Measurements from ENCODE around the gene PLAGL1.

PLAGL1 gene

DNA sequence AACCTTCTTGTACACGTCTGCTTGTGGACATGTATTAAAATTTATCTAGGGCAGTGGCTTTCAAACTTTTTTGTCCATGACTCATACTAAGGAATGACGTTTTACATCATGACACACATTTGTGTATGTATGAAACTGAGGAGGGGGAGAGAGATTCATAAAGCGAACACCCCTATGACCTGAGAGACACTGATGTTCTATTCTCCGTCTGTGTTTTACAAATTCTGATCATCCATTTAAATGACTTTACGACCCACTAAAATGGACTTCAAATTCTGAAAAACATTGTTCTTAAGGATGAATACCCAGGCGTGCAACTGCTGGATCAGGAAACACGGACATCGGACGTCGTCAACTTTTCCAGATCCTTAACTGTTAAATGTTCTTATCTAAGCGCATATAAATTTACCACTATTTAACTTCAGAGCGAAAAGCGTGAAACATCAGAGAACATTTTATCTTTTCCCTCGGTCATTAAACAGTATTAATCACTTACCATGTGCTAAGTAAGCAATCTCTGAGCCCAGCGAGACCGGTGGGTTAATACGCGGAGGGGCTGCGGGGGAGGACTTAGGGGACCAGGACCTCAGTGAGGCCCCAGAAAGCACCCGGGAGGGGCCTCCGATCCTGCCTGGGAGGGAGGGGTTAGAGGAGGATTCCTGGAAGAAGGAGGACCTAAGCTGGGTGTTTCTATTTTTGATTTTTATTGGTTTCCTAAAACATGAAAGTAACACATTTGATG lies 1.2 kb downstream of the PLAGL1 start:
- Histone ChIP-seq H3K4me1 (ENCODE audit: low read depth, poor library complexity, severe bottlenecking) (no peaks in the 10 kb centered on the region), H4K20me1 (ENCODE audit: insufficient read depth) (no peaks in the 10 kb centered on the region), H3K4me3 (IDR thresholded peaks at IDR 0.05; ENCODE audit: insufficient read depth, low read depth, low read length) (no peak overlapping the region), H3K4me2 (no peak overlapping the region; the same call in 1 of the 2 replicates), H3K36me3 (ENCODE audit: insufficient read depth) (no peaks in the 10 kb centered on the region), H3K27ac (no peak overlapping the region), H3K27me3 (ENCODE audit: insufficient read depth, low read depth) (no peaks in the 10 kb centered on the region), H3K9ac (no peak overlapping the region), H2AFZ (ENCODE audit: low read depth) (no peak overlapping the region), H3K79me2 (ENCODE audit: insufficient read depth, low read depth) (no peaks in the 10 kb centered on the region)
- TF ChIP-seq, protein P1, sequence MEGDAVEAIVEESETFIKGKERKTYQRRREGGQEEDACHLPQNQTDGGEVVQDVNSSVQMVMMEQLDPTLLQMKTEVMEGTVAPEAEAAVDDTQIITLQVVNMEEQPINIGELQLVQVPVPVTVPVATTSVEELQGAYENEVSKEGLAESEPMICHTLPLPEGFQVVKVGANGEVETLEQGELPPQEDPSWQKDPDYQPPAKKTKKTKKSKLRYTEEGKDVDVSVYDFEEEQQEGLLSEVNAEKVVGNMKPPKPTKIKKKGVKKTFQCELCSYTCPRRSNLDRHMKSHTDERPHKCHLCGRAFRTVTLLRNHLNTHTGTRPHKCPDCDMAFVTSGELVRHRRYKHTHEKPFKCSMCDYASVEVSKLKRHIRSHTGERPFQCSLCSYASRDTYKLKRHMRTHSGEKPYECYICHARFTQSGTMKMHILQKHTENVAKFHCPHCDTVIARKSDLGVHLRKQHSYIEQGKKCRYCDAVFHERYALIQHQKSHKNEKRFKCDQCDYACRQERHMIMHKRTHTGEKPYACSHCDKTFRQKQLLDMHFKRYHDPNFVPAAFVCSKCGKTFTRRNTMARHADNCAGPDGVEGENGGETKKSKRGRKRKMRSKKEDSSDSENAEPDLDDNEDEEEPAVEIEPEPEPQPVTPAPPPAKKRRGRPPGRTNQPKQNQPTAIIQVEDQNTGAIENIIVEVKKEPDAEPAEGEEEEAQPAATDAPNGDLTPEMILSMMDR (conservative IDR thresholded peaks at IDR 0.05; ENCODE audit: low read depth, low read length): no peak

DNA sequence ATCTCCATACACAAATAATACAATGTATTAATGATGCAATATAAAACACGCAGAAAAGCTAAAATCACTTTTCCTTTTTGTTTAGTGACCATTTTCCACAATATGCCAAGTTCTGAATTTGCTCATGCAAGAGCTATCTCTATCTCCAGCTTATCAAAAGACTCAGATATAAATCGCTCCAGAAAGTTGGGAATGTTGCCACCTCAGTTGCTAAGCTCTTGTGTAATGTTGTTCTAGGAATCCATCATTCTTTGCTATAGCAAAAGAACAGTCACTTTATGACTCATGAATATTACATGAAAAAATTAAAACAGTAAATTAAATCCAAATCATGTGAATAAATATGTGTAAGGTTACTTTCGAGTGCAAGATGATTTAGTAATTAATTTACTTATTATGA lies 8.7 kb downstream of the PLAGL1 start:
- Histone ChIP-seq H3K4me1 (ENCODE audit: low read depth, poor library complexity, severe bottlenecking) (no peaks in the 10 kb centered on the region), H3K79me2 (ENCODE audit: insufficient read depth, low read depth) (no peaks in the 10 kb centered on the region), H3K27ac (no peak overlapping the region), H3K4me3 (IDR thresholded peaks at IDR 0.05; ENCODE audit: insufficient read depth, low read depth, low read length) (no peak overlapping the region), H4K20me1 (ENCODE audit: insufficient read depth) (no peaks in the 10 kb centered on the region), H3K27me3 (ENCODE audit: insufficient read depth, low read depth) (no peaks in the 10 kb centered on the region), H3K4me2 (no peak overlapping the region), H2AFZ (ENCODE audit: low read depth) (no peak overlapping the region), H3K36me3 (ENCODE audit: insufficient read depth) (no peaks in the 10 kb centered on the region), H3K9ac (no peak overlapping the region)
- TF ChIP-seq, protein P1 (conservative IDR thresholded peaks at IDR 0.05; ENCODE audit: low read depth, low read length): no peak

DNA sequence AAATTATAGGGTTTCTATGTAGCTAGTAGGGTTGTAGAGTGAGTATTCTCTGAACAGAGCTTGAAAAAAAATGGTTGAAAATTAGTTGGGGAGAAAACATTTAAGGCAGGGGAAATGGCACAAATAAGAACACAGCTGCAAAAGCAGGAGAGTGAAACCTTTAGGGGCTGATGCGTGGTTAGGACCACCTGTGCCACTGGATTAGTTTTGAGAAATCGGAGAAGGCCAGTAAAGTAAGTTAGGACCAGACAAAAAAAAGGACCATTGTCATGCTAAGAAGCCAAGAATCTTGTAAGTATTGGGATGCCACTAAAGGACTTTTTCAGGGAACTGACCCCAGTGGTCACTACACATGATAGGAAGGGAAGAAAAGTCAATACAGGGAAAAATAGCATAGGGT lies 9.4 kb downstream of the PLAGL1 start:
- H3K4me3 ChIP-seq (IDR thresholded peaks at IDR 0.05; ENCODE audit: insufficient read depth, low read depth, low read length): no peak overlapping the region
- H3K36me3 ChIP-seq (ENCODE audit: insufficient read depth): no peaks in the 10 kb centered on the region
- no peaks in the 10 kb centered on the region for H3K4me1 ChIP-seq (ENCODE audit: low read depth, poor library complexity, severe bottlenecking)
- TF ChIP-seq, protein P1 (conservative IDR thresholded peaks at IDR 0.05; ENCODE audit: low read depth, low read length): no peak
- H2AFZ ChIP-seq (ENCODE audit: low read depth): no peak overlapping the region
- H4K20me1 ChIP-seq (ENCODE audit: insufficient read depth): no peaks in the 10 kb centered on the region
- no peak overlapping the region for H3K9ac ChIP-seq
- H3K27me3 ChIP-seq (ENCODE audit: insufficient read depth, low read depth): no peaks in the 10 kb centered on the region
- H3K4me2 ChIP-seq: no peak overlapping the region
- no peaks in the 10 kb centered on the region for H3K79me2 ChIP-seq (ENCODE audit: insufficient read depth, low read depth)
- no peak overlapping the region for H3K27ac ChIP-seq

DNA sequence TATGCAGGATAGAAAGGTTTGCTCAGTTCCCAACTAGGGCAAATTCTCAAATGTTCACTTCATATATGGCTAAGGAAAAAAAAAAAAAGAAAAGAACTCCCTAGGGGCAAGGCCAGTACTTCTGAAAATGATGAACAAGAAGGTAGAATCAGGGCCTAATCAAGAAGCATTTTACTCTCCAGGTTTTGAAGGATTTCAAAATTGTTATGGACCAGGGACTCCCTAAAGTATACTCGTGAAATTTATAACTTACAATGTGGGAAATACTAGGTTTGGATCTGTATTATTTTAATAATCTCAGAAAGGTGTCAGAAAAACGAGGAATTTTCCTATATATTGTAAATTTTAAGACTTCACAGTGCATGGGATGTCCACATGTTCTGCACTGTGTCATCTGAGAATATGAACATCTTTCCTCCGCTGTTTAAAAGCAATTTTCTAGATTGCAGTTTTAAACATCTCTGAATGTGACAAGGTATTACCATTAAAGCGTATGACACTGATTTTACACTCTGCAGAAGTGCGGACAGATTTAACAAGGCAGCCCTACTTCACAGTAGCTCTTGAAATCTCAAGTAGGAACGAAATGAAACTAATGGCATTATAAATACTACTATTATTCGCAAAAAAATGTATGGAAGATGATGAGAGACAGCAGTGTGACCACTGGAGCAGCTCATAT lies 14.0 kb downstream of the PLAGL1 start:
- H3K36me3 ChIP-seq (ENCODE audit: insufficient read depth): no peaks in the 10 kb centered on the region
- H4K20me1 ChIP-seq (ENCODE audit: insufficient read depth): no peaks in the 10 kb centered on the region
- no peak overlapping the region for H3K27ac ChIP-seq
- no peaks in the 10 kb centered on the region for H3K79me2 ChIP-seq (ENCODE audit: insufficient read depth, low read depth)
- H3K27me3 ChIP-seq (ENCODE audit: insufficient read depth, low read depth): no peaks in the 10 kb centered on the region
- H2AFZ ChIP-seq (ENCODE audit: low read depth): no peak overlapping the region
- no peak overlapping the region for H3K9ac ChIP-seq
- no peak overlapping the region for H3K4me3 ChIP-seq (IDR thresholded peaks at IDR 0.05; ENCODE audit: insufficient read depth, low read depth, low read length)
- H3K4me2 ChIP-seq: no peak overlapping the region
- no peaks in the 10 kb centered on the region for H3K4me1 ChIP-seq (ENCODE audit: low read depth, poor library complexity, severe bottlenecking)
- TF ChIP-seq, protein P1 (conservative IDR thresholded peaks at IDR 0.05; ENCODE audit: low read depth, low read length): no peak

All from KMS-11 (cell line).